ENCODE results near the gene CCL25. TPM values are rescaled to one million over a fixed set of nuclear protein-coding genes. Genes with fewer than 3 reads are reported as not detected.

Gene CCL25
- polyA plus RNA-seq, 1 of the 3 experiments (the other 2 are of a cell fraction): not detected

GRCh38 chr19:8111376-8111775 is 58.8 kb downstream of the CCL25 start:
- POLR2A ChIA-PET: no interaction called here
- Histone ChIP-seq H3K36me3 (replicated peaks in 1 of 2; ENCODE audit: control insufficient read depth in 1 of 2, insufficient read depth in 2 of 2, low read length in 1 of 2) (no peaks in the 10 kb centered on the region), H2AFZ (ENCODE audit: low read depth) (no peak overlapping the region), H3K27me3 (ENCODE audit: insufficient read depth) (no peaks in the 10 kb centered on the region), H4K20me1 (ENCODE audit: insufficient read depth) (no peaks in the 10 kb centered on the region), H3K9ac (no peak overlapping the region), H3F3A (replicated peaks; ENCODE audit: insufficient read depth) (no peaks in the 10 kb centered on the region), H3K9me3 (no peaks in the 10 kb centered on the region), H3K79me2 (ENCODE audit: insufficient read depth) (no peaks in the 10 kb centered on the region), H3K4me1 (ENCODE audit: control insufficient read depth in 1 of 2, insufficient read depth in 2 of 2, low read depth in 1 of 2, low read length in 1 of 2) (no peaks in the 10 kb centered on the region), H3K4me2 (no peak overlapping the region), H3K9me2 (no peaks in the 10 kb centered on the region), H3K4me3 (ENCODE audit: low read depth in 2 of 2, low read length in 1 of 2) (no peak overlapping the region), H3K27ac (ENCODE audit: low read depth in 2 of 2, low read length in 1 of 2) (no peak overlapping the region)
- WGBS (ENCODE audit: low lambda C conversion rate): 70% methylated on average over 14 of the region's 16 CpGs
- TF ChIP-seq PBX3 (IDR thresholded peaks at IDR 0.05) (no peak), NRF1 (IDR thresholded peaks at IDR 0.05; ENCODE audit: low read depth, low read length) (no peak), MEF2A (IDR thresholded peaks at IDR 0.05; ENCODE audit: borderline replicate concordance, low read depth) (no peak)
- DNase-seq: no peak
- CTCF ChIA-PET: interaction anchor here (0.8 kb wide), 1 partner anchor 18 kb away, joined by 3 read pairs; no protein-coding TSS in a partner anchor

Other genes starting within 250 kb of the CCL25 start
- gene EVI5L, start 222.5 kb upstream of the CCL25 start, polyA plus RNA-seq (2012; rRNA removed): 8.5 and 9.7 TPM in 2 replicates
- gene PRR36, start 178.4 kb upstream of the CCL25 start, polyA plus RNA-seq (2012; rRNA removed): 0.10 and 0.18 TPM in 2 replicates
- 0.02 and 0.23 TPM in 2 replicates for gene LRRC8E, start 164.2 kb upstream of the CCL25 start, polyA plus RNA-seq (2012; rRNA removed)
- gene MAP2K7, start 148.9 kb upstream of the CCL25 start, polyA plus RNA-seq (2012; rRNA removed): 13.0 and 13.6 TPM in 2 replicates
- gene TGFBR3L, start 137.9 kb upstream of the CCL25 start, polyA plus RNA-seq (2012; rRNA removed): 0.78 and 0.87 TPM in 2 replicates
- gene SNAPC2, start 132.4 kb upstream of the CCL25 start, polyA plus RNA-seq (2012; rRNA removed): 29.7 and 38.7 TPM in 2 replicates
- gene CTXN1, start 126.6 kb upstream of the CCL25 start, polyA plus RNA-seq (2012; rRNA removed): 28.3 and 53.8 TPM in 2 replicates
- 49.7 and 50.9 TPM in 2 replicates for gene TIMM44, start 109.1 kb upstream of the CCL25 start, polyA plus RNA-seq (2012; rRNA removed)
- 41.7 and 49.6 TPM in 2 replicates for gene ELAVL1, start 47.1 kb upstream of the CCL25 start, polyA plus RNA-seq (2012; rRNA removed)
- not detected in 2 replicates for gene FBN3, start 96.8 kb downstream of the CCL25 start, polyA plus RNA-seq (2012; rRNA removed)
- gene CERS4, start 156.6 kb downstream of the CCL25 start, polyA plus RNA-seq (2012; rRNA removed): 36.5 and 41.4 TPM in 2 replicates

Measured in SK-N-SH (cell line).